ENCODE data around the gene MBNL1.
"Not testable (repeated sequence)": the region's sequence is repeated elsewhere in the genome, so short reads cannot be mapped to it uniquely, and the experiment has no call there.

Gene MBNL1

DNA sequence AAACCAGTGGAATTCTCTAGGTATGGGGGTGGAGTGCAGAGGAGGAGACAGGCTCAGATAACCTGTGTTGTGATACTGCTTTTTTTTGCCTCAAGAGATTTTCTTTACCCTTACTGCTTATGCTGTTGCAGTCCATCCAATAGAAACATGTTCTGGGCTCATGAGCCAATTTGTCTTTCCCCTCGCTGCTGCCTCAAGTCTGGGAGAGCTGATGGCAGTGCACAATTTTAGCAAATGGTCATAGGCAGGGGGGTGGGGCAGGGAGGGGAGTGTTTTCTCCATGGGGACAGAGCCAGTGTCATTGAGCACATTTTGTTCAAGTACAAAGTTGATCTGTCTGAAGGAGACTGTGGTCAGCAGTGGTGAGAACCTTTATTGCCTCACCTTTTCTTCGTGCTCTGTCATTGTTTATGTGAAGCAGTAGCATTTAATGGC, 134.9 kb downstream of the MBNL1 start:
- DNase-seq (ENCODE audit: low read depth), result no peak

DNA sequence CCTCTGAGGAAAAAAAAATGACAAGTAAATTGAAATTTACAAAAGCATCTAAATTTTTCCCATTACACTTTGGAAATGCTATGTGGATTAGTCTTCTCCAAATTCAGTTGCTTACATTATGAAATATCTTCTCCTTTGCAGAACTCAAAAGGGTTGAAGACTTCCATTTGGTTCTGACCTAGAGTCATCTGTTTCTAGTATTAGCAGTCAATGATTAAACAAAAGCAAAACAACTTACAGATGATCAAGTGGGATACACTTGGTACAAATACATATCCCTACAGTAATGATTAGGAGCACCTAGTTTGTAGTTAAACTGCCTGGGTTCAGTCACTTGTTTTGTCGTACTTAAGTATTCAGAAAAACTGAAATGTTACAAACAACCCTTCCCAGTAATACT, 136.2 kb downstream of the MBNL1 start:
- no peak for DNase-seq (ENCODE audit: low read depth)

DNA sequence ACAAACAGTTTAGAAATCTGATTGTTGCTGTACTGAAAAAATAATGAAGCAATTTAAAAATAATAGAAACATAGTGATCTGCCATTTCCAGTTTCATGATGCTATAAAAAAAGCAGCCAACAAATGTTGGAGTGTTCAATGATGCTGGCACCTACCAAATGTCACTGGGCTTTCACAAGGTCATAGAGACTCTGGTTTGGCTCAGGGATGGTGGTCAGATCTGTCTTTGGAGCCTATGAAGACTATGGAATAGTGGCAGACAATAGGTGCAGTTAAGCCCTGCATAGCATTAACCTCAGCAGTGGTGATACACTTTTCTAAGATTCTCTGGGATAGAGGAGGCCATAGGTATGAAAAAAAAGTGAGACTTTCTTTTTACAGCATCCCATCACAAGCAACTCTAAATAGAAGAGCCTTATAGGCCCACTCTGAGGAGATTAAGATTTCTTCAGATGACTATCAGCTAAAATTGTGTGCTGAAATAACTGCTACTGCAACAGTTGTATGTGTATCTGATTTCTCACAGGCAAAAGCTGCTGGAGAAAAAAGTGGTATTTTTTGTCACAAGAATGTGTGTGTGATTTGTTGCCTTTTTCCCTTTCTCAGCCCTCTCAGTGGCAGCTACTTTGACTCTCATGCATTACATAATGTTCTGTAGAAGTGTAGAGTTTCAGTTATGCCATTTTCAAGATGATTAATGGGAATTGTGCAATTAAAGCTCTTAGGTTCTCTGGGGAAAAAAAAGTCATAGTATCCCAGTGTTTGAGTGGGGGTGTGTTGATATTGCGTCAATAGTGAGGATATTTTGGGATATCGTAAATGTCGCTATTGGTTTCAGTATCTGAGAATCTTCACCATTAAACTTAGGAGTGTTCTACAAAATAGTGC, 137.4 kb downstream of the MBNL1 start:
- DNase-seq (ENCODE audit: low read depth), result no peak

DNA sequence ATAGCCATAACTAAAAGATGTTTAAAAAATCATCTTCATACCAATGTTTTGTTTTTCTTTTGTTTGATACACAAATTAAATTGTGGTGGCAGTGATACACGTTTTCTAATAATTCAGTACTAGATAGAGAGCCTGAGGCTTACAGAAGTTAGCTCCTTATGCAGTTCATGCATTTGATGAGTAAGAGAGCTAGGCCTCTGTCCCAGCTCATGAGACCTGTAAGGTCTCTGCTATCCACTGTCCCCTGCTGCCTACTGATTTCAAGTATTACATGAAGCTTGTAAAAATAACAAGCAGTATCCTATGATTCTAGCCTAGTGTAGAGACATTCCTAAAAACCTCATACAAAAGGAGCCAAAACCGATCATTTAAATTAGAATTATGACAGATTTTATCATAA, 144.5 kb downstream of the MBNL1 start:
- DNase-seq (ENCODE audit: low read depth), result no peak

DNA sequence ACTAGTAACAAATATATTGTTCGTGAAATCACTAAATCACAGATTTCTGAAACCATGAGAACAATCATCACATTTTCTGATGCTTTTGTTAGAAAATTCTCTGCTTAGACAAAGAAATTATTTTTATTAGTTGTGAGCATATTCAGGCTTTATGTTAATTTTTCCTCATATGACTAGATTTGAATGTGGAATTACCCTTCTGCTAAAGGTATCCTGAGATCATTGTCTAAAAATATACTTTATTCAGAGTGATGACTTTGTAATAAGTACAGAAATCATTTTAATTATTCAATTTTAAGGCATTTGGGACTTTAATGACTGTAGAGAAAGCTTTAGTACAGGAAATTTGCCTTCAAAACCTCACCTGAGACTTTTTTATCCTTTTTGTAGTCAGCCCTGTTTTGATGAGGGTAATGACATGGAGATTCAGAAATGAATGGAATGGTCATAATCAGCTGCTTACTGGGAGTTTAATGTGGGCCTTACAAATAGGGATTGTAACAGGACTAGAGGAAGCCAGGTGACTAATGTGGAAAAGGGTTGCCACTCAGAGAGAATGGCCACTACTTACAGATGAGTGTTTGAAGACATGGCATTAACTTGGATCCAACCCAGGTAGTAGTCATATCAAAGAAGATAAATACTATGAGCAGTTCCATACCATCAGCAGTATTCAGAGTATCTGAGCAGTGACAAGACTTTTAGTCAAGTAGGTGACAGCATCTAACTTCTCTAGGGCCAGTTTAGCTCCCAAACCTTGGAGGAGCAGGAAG, 148.3 kb downstream of the MBNL1 start:
- no peak for DNase-seq (ENCODE audit: low read depth)

DNA sequence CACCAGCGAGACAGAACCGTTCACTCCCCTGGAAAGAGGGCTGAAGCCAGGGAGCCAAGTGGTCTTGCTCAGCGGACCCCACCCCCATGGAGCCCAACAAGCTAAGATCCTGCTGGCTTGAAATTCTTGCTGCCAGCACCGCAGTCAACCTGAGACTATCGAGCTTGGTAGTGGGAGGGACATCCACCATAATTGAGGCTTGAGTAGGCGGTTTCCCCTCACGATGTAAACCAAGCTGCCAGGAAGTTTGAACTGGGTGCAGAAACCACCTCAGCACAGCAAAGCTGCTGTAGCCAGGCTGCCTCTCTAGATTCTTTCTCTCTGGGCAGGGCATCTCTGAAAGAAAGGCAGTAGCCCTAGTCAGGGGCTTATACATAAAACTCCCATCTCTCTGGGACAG, 151.0 kb downstream of the MBNL1 start:
- no peak for DNase-seq (ENCODE audit: low read depth)

DNA sequence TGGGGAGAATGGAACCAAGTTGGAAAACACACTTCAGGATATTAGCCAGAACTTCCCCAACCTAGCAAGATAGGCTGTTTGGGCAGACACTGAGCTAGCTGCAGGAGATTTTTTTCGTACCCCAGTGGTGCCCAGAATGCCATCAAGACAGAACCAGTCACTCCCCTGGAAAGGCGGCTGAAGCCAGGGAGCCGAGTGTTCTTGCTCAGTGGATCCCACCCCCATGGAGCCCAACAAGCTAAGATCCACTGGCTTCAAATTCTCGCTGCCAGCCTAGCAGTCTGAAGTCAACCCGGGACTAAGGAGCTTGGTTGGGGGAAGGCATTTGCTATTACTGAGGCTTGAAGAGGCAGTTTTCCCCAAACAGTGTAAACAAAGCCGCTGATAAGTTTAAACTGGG, 152.4 kb downstream of the MBNL1 start:
- DNase-seq (ENCODE audit: low read depth), result no peak

DNA sequence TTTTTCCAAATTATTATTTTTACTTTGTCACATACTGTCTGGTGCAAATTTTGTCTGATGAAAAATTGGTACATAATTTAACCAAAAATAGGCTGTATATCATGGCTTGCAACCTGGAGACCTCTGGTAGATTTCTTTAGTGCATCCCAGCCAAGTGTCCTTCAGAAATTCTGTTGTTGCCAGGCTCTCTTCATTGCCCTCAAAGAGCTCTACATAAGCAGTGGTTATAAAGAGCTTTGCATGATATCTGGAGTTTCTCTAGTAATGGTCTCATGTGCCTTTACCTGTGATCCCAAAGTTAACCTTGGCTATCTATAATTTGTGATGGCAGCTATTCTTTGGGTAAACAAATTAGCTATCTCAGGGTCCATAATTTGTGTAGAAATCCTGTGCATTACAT, 157.7 kb downstream of the MBNL1 start:
- DNase-seq (ENCODE audit: low read depth), result no peak

DNA sequence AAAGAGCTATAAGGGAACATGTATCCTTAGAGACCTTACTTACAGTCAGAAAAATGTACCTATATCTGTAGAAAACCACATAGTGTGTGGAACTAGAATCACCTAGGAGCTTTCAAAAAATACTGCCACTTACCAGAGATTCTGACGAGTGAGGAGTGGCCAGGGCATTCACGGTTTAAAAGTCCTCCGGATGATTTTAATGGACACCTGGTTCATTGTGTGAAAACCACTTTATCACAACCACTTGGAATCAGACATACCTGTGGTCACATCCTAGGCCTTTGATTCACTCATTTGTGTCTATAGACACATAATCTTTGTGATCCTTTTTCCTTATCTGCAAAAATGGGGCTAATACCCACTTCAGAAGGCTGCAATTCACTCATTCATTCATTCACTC, 159.8 kb downstream of the MBNL1 start:
- no peak for DNase-seq (ENCODE audit: low read depth)

DNA sequence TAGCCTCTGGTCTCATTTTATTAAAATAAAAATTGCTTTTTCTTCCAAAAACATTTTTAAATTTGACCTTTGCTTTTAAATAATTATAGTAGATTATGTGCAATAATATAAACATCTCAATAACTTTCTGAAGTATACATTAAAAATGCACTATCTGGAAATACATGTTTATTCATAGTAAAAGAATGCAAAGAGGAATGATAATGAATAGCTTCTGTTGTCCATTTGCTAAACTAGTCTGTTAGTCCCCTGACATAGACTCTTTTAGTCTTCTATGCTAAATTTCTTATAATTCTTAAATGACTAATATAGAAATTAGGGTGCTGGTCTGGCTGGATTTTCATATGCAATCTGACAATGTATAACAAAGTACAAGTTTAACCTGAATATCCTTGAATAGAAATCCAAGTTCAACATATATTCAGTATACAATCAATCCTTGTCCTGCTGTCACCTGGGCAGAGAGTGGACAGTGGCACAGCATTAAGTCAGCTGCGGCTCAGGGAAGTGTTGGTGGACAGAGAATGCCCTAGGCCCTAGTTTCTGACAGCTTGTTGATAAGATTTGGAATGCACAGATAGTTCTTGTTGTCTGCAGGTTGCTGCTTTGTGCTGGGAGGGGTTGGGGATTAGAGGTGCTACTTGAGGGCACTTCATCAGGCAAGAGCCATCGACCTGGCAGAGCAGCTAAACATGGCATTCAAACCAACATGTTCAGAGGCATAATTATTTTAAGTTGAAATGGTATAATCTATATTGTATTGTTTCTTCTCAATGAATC, 161.7 kb downstream of the MBNL1 start:
- DNase-seq (ENCODE audit: low read depth), result no peak

DNA sequence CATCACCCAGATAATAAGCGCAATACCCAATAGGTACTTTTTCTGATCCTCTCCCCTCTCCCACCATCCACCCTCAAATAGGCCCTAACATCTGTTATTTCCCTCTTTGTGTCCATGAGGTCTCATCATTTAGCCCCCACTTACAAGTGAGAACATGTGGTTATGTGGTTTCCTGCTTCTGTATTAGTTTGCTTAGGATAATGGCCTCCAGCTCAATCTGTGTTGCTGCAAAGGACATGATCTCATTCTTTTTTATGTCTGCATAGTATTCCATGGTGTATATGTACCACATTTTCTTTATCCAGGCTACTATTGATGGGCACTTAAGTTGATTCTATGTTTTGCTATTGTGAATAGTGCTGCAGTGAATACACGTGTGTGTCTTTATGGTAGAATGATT, 165.4 kb downstream of the MBNL1 start:
- DNase-seq (ENCODE audit: low read depth), result no peak

DNA sequence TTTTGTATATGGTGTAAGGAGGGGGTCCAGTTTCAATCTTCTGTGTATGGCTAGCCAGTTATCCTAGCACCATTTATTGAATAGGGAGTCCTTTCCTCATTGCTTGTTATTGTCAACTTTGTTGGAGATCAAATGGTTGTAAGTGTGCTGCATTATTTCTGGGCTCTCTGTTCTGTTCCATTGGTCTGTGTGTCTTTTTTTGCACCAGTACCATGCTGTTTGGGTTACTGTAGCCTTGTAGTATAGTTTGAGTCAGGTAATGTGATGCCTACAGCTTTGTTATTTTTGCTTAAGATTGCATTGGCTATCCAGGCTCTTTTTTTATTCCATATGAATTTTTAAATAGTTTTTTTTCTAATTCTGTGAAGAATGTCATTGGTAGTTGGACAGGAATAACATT, 166.5 kb downstream of the MBNL1 start:
- DNase-seq (ENCODE audit: low read depth), result not testable (repeated sequence)

DNA sequence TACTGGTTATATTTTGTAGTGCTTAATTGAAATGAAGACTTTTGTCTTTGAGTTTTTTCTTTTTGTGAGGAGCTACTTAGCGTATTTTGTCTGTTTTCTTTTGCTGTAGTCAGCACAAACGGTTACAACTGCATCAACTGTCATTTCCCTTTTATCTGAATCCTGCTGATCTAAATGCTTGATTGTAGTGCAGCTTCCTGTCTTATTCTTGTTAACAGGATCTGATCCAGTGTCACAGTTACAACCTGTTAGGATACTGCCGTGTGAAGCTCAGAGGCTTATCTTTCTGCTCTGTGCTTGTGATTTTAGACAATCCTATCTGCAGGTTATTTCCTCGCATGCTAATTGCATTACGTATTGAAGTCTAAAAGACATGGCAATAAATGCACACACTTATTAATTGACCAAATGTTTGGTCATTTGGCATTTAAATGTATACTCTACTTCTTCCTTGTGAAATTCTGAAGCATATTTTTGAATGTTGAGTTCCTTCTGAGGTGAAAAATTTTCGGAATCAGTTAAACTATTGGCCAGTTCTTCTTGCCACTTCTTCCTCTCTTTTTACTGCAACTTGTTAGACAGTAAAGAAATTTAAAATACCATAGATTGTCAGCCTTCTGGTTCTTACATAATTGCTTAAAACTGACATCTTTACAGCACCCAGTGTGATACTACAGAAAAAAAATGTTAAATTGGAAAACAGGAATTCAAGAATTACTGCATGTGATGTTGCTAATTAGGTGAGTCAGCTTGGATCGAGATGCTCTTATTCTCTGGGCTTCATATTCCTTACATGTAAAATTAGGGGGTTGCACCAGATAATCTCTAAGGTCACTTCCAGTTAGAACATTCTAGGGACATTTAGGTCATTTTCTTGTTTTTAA, 168.2 kb downstream of the MBNL1 start:
- no peak for DNase-seq (ENCODE audit: low read depth)

DNA sequence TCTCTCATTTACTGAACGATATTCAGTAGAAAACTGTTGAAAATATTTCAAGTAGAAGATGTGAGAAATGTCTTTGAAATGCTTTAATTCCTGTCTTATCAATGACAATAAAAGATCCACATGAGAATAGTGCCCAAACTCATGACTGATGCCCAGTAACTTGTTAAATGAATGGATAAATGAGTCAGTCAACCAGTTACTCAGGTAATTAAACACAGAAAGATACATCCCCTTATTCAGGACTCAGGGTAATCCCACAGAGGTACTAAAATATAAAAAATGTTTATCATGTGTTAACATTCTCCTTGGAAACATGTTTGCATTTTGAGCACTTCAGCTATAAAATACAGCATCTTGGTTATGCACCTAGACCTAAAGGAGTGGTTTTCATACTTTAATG, 169.5 kb downstream of the MBNL1 start:
- no peak for DNase-seq (ENCODE audit: low read depth)

DNA sequence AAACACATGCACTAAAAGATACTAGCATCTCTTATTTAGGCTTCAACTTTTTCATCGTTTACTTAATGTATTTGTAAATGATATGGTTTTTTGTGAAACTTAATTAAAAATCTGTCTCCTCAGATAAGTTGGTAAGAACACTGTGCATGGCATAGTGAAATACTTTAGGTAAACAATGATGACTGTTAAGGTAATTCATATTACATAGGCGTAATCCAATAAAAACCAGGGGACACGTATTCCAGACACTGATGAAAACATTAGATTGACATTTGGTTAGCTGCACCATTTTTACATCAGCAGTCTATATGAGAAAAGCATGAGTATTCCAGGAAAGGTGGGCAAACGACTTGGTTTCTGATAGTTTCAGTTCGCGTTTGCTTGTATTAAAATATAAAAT, 170.0 kb downstream of the MBNL1 start:
- DNase-seq (ENCODE audit: low read depth), result no peak

DNA sequence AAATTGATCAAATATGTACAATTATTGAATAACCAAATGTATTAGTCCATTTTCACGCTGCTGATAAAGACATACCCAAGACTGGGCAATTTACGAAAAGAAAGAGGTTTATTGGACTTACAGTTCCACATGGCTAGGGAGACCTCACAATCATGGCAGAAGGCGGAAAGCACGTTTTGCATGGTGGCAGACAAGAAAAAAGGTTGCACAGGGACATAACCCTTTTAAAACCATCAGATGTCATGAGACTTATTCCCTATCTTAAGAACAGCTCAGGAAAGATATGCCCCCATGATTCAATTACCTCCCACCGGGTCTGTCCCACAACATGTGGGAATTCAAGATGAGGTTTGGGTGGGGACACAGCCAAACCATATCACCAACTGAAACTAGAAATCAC, 171.5 kb downstream of the MBNL1 start:
- DNase-seq (ENCODE audit: low read depth), result not testable (repeated sequence)

DNA sequence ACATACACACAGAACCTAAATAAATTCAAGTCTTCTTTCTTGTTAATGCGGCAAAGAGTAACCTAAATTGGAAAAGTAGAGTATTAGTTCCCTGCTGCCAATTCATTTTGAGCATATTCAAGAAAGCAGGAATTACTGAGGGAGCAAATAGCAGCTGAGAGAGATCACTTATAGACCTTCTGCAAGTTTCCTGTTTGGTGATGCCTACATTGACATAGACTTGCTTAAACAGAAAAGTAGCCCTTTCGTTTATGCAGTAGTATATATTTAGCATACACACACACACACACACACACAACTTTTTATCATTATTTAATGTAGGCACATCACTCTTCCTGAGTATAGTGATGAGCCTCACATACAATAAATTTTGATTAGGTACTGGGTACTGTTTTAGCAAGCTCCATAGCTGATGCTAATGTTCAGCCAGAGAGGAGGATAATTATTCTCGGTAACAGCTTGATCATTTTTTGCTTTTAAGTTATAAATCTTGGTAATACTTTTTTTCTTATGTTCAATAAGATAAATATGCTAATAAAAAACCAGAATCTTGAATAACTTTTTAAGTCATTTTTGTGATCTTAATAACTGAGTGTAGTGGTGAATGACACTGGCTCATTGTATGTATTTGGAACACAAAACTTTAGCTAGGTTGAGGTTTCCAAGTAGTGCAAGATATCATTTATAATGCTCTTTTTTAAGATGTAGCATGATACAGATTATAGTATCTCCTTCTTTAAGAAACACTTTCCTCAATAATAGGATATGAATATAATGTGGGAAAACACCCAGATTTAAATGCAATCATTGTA, 174.7 kb downstream of the MBNL1 start:
- DNase-seq (ENCODE audit: low read depth), result no peak

DNA sequence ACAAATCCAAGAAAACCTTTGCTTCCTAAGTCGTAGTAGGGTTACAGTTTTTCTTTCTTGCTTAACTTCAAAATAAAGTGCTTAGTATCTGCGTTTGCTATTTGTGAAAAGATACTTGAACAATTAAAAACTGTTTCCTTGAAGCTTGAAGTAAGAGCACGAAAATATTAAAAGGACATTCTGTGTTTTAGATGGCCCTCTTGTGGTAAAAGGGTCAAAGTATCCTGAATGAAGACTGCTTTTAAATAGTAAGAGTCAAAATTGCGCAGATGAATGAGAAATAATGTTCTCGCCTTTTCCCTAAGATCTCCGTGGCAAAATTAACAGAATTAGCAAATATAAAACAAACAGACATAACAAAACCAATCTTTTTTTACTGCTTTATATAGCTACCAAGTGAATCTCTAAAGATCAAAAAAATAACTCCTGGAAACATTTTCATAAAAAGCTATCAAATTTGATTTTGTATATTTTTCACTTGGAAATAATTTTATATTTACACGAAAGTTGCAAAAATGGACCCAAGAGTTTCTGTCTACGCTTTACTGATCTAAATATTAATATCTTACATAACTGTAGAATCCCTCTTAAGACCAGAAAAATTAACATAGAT, 175.4 kb downstream of the MBNL1 start:
- DNase-seq (ENCODE audit: low read depth), result no peak

DNA sequence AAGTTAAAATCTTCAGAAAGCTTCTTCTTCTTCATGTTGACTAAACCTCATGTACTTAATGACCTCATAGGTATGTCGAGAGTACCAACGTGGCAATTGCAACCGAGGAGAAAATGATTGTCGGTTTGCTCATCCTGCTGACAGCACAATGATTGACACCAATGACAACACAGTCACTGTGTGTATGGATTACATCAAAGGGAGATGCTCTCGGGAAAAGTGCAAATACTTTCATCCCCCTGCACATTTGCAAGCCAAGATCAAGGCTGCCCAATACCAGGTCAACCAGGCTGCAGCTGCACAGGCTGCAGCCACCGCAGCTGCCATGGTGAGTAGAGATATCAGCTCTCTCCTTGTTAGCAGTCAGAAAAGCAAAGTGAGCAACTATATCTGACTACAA, 176.5 kb downstream of the MBNL1 start:
- DNase-seq (ENCODE audit: low read depth), result no peak

DNA sequence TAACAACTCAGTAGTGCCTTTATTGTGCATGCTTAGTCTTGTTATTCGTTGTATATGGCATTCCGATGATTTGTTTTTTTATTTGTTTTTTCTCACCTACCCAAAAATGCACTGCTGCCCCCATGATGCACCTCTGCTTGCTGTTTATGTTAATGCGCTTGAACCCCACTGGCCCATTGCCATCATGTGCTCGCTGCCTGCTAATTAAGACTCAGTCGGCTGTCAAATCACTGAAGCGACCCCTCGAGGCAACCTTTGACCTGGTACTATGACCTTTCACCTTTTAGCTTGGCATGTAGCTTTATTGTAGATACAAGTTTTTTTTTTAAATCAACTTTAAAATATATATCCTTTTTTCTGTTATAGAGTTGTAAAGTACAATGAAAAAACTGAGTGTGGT, 177.8 kb downstream of the MBNL1 start:
- DNase-seq (ENCODE audit: low read depth), result no peak

Measured in stimulated activated CD8-positive, alpha-beta memory T cell treated with anti-CD3 and anti-CD28 coated beads, Interleukin-12 subunit alpha, Interleukin-12 subunit beta, amount 100 ng/mL, for 1 hour (primary cell).